Gastroesophageal sphincter (tissue), 3 donors: ENCODE measurements around the gene ATOSB.

Source experiments
- POLR2A ChIP-seq, 2 donors: fragments of 450-650 bp; IDR thresholded peaks; one replicate each; pipeline ENCODE4 v1.6.1; 2017; ENCODE audit warnings: antibody characterized with exemption in 2 of 2, mild to moderate bottlenecking in 2 of 2, moderate library complexity in 1 of 2
- POLR2AphosphoS5 ChIP-seq: sonication (generic); formaldehyde crosslinking; IDR thresholded peaks from one replicate; pipeline ENCODE4 v1.6.1; 2017; ENCODE audit warnings: antibody characterized with exemption
- TF ChIP-seq, protein P1 (sequence below), 4 experiments: fragments of 200-600 bp in 2 of 4; fragments of 450-650 bp in 2 of 4; sonication (generic) in 1 of 4; IDR thresholded peaks; one replicate each; pipeline ENCODE4 v1.5.1; 2017 to 2019; ENCODE audit warnings: antibody characterized with exemption in 4 of 4, mild to moderate bottlenecking in 2 of 4, moderate library complexity in 2 of 4

DNA sequence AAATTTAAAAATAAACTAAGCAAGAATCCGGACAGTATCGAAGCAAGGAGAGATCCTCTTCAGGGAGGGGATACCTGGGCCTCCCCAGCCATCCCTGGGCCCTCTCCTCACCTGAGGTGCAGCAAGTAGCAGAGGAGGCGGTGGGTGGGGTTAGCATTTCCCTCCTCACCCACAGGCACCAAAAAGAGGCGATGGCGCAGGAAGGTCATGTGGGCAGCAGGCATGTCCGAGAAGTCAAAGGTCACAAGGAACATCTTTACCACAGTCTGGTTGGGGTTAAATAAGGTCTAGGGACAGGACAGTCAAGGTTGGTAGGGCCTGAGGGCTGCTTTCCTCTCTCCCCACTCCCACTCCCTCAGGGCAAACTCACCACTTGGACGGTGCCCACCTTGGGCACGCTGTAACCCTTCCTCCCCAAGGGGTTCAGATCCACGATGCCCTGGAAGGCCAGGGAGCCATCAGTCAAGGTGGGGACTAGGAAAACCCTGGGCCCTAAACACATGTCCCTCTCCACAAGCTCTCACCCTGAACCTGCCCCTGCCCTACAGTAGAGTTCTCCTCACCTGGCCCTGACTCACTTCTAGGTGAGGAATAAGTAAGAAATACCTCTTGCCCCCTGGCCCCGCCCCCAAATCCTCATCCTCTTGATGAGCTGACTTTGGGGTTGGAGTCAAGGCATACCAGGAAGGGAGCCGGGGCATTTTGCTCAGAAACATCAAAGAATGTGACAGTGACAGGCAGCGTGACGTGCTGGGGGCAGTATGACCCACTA lies 9.9 kb downstream of the ATOSB start:
- TF ChIP-seq, protein P1, sequence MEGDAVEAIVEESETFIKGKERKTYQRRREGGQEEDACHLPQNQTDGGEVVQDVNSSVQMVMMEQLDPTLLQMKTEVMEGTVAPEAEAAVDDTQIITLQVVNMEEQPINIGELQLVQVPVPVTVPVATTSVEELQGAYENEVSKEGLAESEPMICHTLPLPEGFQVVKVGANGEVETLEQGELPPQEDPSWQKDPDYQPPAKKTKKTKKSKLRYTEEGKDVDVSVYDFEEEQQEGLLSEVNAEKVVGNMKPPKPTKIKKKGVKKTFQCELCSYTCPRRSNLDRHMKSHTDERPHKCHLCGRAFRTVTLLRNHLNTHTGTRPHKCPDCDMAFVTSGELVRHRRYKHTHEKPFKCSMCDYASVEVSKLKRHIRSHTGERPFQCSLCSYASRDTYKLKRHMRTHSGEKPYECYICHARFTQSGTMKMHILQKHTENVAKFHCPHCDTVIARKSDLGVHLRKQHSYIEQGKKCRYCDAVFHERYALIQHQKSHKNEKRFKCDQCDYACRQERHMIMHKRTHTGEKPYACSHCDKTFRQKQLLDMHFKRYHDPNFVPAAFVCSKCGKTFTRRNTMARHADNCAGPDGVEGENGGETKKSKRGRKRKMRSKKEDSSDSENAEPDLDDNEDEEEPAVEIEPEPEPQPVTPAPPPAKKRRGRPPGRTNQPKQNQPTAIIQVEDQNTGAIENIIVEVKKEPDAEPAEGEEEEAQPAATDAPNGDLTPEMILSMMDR (IDR thresholded peaks at IDR 0.05): no peak
- TF ChIP-seq POLR2AphosphoS5: no peak
- no peak for TF ChIP-seq POLR2A (IDR thresholded peaks at IDR 0.05)
